CD4-positive, alpha-beta memory T cell (primary cell): ENCODE data around the gene VILL. TPM values are rescaled to one million over a fixed set of nuclear protein-coding genes. Genes with fewer than 3 reads are reported as not detected.

Experiments used
- CTCF ChIA-PET: fragments of 350-600 bp; sonication (Branson Sonifier 250); formaldehyde crosslinking; loops from one replicate; lab custom pipeline; 2021; ENCODE audit warnings: inconsistent platforms; ENCODE audit not compliant: partially characterized antibody; lab: Charles Lee
- POLR2A ChIA-PET: fragments of 350-600 bp; sonication (Branson Sonifier 250); formaldehyde crosslinking; loops from one replicate; lab custom pipeline; 2021; ENCODE audit not compliant: partially characterized antibody; lab: Charles Lee
- DNase-seq, 5 donors: peaks; one replicate each; pipeline versions ENCODE4 v3.0.0 to v3.0.0-alpha.2; 2020 to 2022; ENCODE audit warnings: mixed read lengths in 1 of 5
- H3K27ac ChIP-seq: one replicate; pipeline ENCODE4 v1.7.0; 2013; ENCODE audit warnings: low read depth, low read length
- H3K27me3 ChIP-seq: 2 replicates; pipeline ENCODE4 v1.7.0; 2013; ENCODE audit warnings: mild to moderate bottlenecking, low read length, moderate library complexity; ENCODE audit not compliant: insufficient read depth
- H3K36me3 ChIP-seq: 2 replicates; pipeline ENCODE4 v1.7.0; 2013; ENCODE audit warnings: mild to moderate bottlenecking, low read length, moderate library complexity; ENCODE audit not compliant: insufficient read depth
- H3K4me1 ChIP-seq: 2 replicates; pipeline ENCODE4 v1.7.0; 2013; ENCODE audit warnings: mild to moderate bottlenecking, low read length, moderate library complexity; ENCODE audit not compliant: insufficient read depth
- H3K4me3 ChIP-seq, 2 donors: one replicate each; pipeline ENCODE4 v1.7.0; 2013; ENCODE audit warnings: low read length in 2 of 2, mild to moderate bottlenecking in 1 of 2
- H3K9me3 ChIP-seq, 2 donors: one replicate each; pipeline ENCODE4 v1.7.0; 2013; ENCODE audit warnings: low read length in 2 of 2, control low read depth in 1 of 2; ENCODE audit not compliant: control insufficient read depth in 1 of 2
- H3K27ac Mint-ChIP-seq, 7 donors: one replicate each; pipeline ENCODE4 v1.8.0; 2020 to 2021; ENCODE audit warnings: mixed read lengths in 7 of 7, mild to moderate bottlenecking in 6 of 7, inconsistent platforms in 3 of 7, moderate library complexity in 3 of 7
- H3K27me3 Mint-ChIP-seq, 2 donors: one replicate each; pipeline ENCODE4 v1.8.0; 2020 to 2021; ENCODE audit warnings: mixed read lengths in 2 of 2
- H3K36me3 Mint-ChIP-seq, 2 donors: one replicate each; pipeline ENCODE4 v1.8.0; 2020 to 2021; ENCODE audit warnings: mixed read lengths in 2 of 2, inconsistent platforms in 1 of 2, mild to moderate bottlenecking in 1 of 2
- H3K4me1 Mint-ChIP-seq, 4 donors: one replicate each; pipeline ENCODE4 v1.8.0; 2020 to 2021; ENCODE audit warnings: mixed read lengths in 4 of 4, mild to moderate bottlenecking in 1 of 4
- H3K4me3 Mint-ChIP-seq, 8 donors: one replicate each; pipeline ENCODE4 v1.8.0; 2020 to 2021; ENCODE audit warnings: mixed read lengths in 8 of 8, mild to moderate bottlenecking in 7 of 8, moderate library complexity in 6 of 8, inconsistent platforms in 3 of 8
- H3K9me3 Mint-ChIP-seq, 8 donors: one replicate each; pipeline ENCODE4 v1.8.0; 2020 to 2021; ENCODE audit warnings: mixed read lengths in 8 of 8, mild to moderate bottlenecking in 5 of 8, inconsistent platforms in 3 of 8, moderate library complexity in 1 of 8
- intact Hi-C: fragments of 100-400 bp; cut with micrococcal nuclease; formaldehyde crosslinking; loops from one replicate; pipeline ENCODE4 v1.15.1; 2023
- polyA plus RNA-seq, 2 donors: library from polyadenylated mRNA; unstranded; fragments of 300-500 nt; fragmentation: Illumina TruSeq; gene quantifications; one replicate each; pipeline ENCODE4 v1.2.3, GENCODE V29; 2021
- total RNA-seq, 2 experiments: library from RNA; stranded (reverse); gene quantifications; one replicate each; pipeline ENCODE4 v1.2.3, GENCODE V29; 2021

VILL gene
- total and polyA plus RNA-seq, 4 experiments from 2014 or later: 13.4 to 43.4 (median 29.8) TPM

GRCh38 chr3:38021196-38021595 lies 30.6 kb downstream of the VILL start:
- no peak for DNase-seq
- H3K27ac Mint-ChIP-seq: peak overlapping the region in 6 of 7 donors; percentile 30 to 91 (median 88)
- peaks cover 44% of the 10 kb centered on the region in 2 donors for H3K36me3 Mint-ChIP-seq
- H3K4me1 Mint-ChIP-seq: peaks cover 30 to 58% (median 42%) of the 10 kb centered on the region in 4 donors
- POLR2A ChIA-PET: interaction anchor here (1.1 to 3.0 kb wide), 4 partner anchors 12 to 116 kb away, joined by 3 to 9 read pairs (median 6); partner anchors contain the start of genes ACAA1 and DLEC1
- no peaks in the 10 kb centered on the region for H3K9me3 ChIP-seq
- H3K4me3 ChIP-seq: no peak overlapping the region
- H3K27me3 ChIP-seq: no peaks in the 10 kb centered on the region
- no peaks in the 10 kb centered on the region for H3K27me3 Mint-ChIP-seq
- H3K4me1 ChIP-seq: peaks cover 33% of the 10 kb centered on the region
- intact Hi-C loops: no loop called here
- no peak overlapping the region for H3K4me3 Mint-ChIP-seq
- peaks cover 25% of the 10 kb centered on the region for H3K36me3 ChIP-seq
- peaks cover 0 to 12% (median 0%) of the 10 kb centered on the region in 8 donors for H3K9me3 Mint-ChIP-seq
- CTCF ChIA-PET: interaction anchor here (1.1 to 2.0 kb wide), 4 partner anchors 16 to 46 kb away, joined by 3 to 7 read pairs (median 6); no protein-coding TSS in a partner anchor
- no peak overlapping the region for H3K27ac ChIP-seq

- CTCF ChIA-PET: interaction anchor here (2.0 kb wide), 2 partner anchors 17 kb away, joined by 6 to 10 read pairs; partner anchors contain the start of gene DLEC1
- Histone ChIP-seq H3K9me3 (no peaks in the 10 kb centered on the region), H3K27ac (peak overlapping the region; percentile 87), H3K36me3 (peaks cover 14% of the 10 kb centered on the region), H3K4me1 (peaks cover 33% of the 10 kb centered on the region), H3K27me3 (no peaks in the 10 kb centered on the region), H3K4me3 (no peak overlapping the region)
- peaks cover 30 to 66% (median 42%) of the 10 kb centered on the region in 4 donors for H3K4me1 Mint-ChIP-seq
- H3K4me3 Mint-ChIP-seq: peak overlapping the region in 3 of 8 donors; percentile 30 to 92 (median 32)
- intact Hi-C loops: no loop called here
- peaks cover 34% of the 10 kb centered on the region in 2 donors for H3K36me3 Mint-ChIP-seq
- no peak for DNase-seq
- H3K9me3 Mint-ChIP-seq: peaks cover 0 to 5% (median 0%) of the 10 kb centered on the region in 8 donors
- H3K27ac Mint-ChIP-seq: peak overlapping the region; percentile 72 to 99 (median 91)
- POLR2A ChIA-PET: interaction anchor here (1.1 to 3.0 kb wide), 4 partner anchors 15 to 143 kb away, joined by 3 to 9 read pairs (median 8); partner anchors contain the start of genes ACAA1 and OXSR1
- H3K27me3 Mint-ChIP-seq: no peaks in the 10 kb centered on the region
Measured at GRCh38 chr3:38022301-38022700, 31.7 kb downstream of the VILL start.

GRCh38 chr3:38022896-38023709 lies 32.5 kb downstream of the VILL start:
- H3K4me3 ChIP-seq: peak overlapping the region; percentile 70 to 91
- ChIA-PET POLR2A (interaction anchor here (1.1 to 1.4 kb wide), 3 partner anchors 16 to 142 kb away, joined by 4 to 8 read pairs (median 7); partner anchors contain the start of gene OXSR1), CTCF (interaction anchor here (2.0 kb wide), 2 partner anchors 16 to 18 kb away, joined by 6 to 10 read pairs; partner anchors contain the start of gene DLEC1)
- no peak for DNase-seq
- H3K4me1 Mint-ChIP-seq: peaks cover 30 to 74% (median 47%) of the 10 kb centered on the region in 4 donors
- H3K27me3 ChIP-seq: no peaks in the 10 kb centered on the region
- peaks cover 7% of the 10 kb centered on the region for H3K36me3 ChIP-seq
- peak overlapping the region; percentile 87 for H3K27ac ChIP-seq
- H3K4me3 Mint-ChIP-seq: peak overlapping the region; percentile 86 to 95 (median 92)
- no peaks in the 10 kb centered on the region for H3K27me3 Mint-ChIP-seq
- peaks cover 0 to 5% (median 0%) of the 10 kb centered on the region in 8 donors for H3K9me3 Mint-ChIP-seq
- H3K4me1 ChIP-seq: peaks cover 33% of the 10 kb centered on the region
- peak overlapping the region; percentile 91 to 100 (median 99) for H3K27ac Mint-ChIP-seq
- intact Hi-C loops: no loop called here
- peaks cover 26% of the 10 kb centered on the region in 2 donors for H3K36me3 Mint-ChIP-seq
- H3K9me3 ChIP-seq: no peaks in the 10 kb centered on the region

GRCh38 chr3:38026856-38027255 lies 36.3 kb downstream of the VILL start:
- peaks cover 0 to 4% (median 0%) of the 10 kb centered on the region in 8 donors for H3K9me3 Mint-ChIP-seq
- Histone ChIP-seq H3K4me1 (peaks cover 57% of the 10 kb centered on the region), H3K36me3 (no peaks in the 10 kb centered on the region), H3K27ac (peak overlapping the region; percentile 17), H3K4me3 (no peak overlapping the region), H3K27me3 (no peaks in the 10 kb centered on the region), H3K9me3 (no peaks in the 10 kb centered on the region)
- ChIA-PET POLR2A (interaction anchor here (0.9 kb wide), 1 partner anchor 26 kb away, joined by 3 read pairs; no protein-coding TSS in a partner anchor), CTCF (no interaction called here)
- no peaks in the 10 kb centered on the region for H3K27me3 Mint-ChIP-seq
- intact Hi-C loops: no loop called here
- H3K4me3 Mint-ChIP-seq: peak overlapping the region in 4 of 8 donors; percentile 6 to 43 (median 12)
- DNase-seq: no peak
- H3K36me3 Mint-ChIP-seq: peaks cover 0 to 7% of the 10 kb centered on the region in 2 donors
- peaks cover 32 to 77% (median 50%) of the 10 kb centered on the region in 4 donors for H3K4me1 Mint-ChIP-seq
- peak overlapping the region in 5 of 7 donors; percentile 70 to 93 (median 81) for H3K27ac Mint-ChIP-seq

GRCh38 chr3:38027466-38028465 lies 37.2 kb downstream of the VILL start:
- no peaks in the 10 kb centered on the region for H3K36me3 ChIP-seq
- H3K4me3 Mint-ChIP-seq: peak overlapping the region; percentile 75 to 89 (median 83)
- H3K4me3 ChIP-seq: no peak overlapping the region
- peaks cover 54% of the 10 kb centered on the region for H3K4me1 ChIP-seq
- peaks cover 0 to 4% (median 0%) of the 10 kb centered on the region in 8 donors for H3K9me3 Mint-ChIP-seq
- peak overlapping the region; percentile 21 for H3K27ac ChIP-seq
- H3K27me3 Mint-ChIP-seq: no peaks in the 10 kb centered on the region
- no peaks in the 10 kb centered on the region for H3K27me3 ChIP-seq
- H3K9me3 ChIP-seq: no peaks in the 10 kb centered on the region
- no peak for DNase-seq
- H3K27ac Mint-ChIP-seq: peak overlapping the region; percentile 70 to 94 (median 86)
- POLR2A ChIA-PET: no interaction called here
- CTCF ChIA-PET: interaction anchor here (0.8 to 1.5 kb wide), 2 partner anchors 24 to 135 kb away, joined by 3 read pairs; no protein-coding TSS in a partner anchor
- peaks cover 35 to 73% (median 45%) of the 10 kb centered on the region in 4 donors for H3K4me1 Mint-ChIP-seq
- peaks cover 0 to 7% of the 10 kb centered on the region in 2 donors for H3K36me3 Mint-ChIP-seq
- intact Hi-C loops: no loop called here

- Histone ChIP-seq H3K9me3 (no peaks in the 10 kb centered on the region), H3K4me3 (no peak overlapping the region), H3K27ac (peak overlapping the region; percentile 21), H3K4me1 (peaks cover 44% of the 10 kb centered on the region), H3K36me3 (no peaks in the 10 kb centered on the region), H3K27me3 (no peaks in the 10 kb centered on the region)
- peak overlapping the region; percentile 75 to 89 (median 83) for H3K4me3 Mint-ChIP-seq
- no peak for DNase-seq
- CTCF ChIA-PET: interaction anchor here (1.2 to 1.5 kb wide), 3 partner anchors 10 to 25 kb away, joined by 3 to 11 read pairs (median 3); partner anchors contain the start of gene DLEC1
- peaks cover 29 to 63% (median 37%) of the 10 kb centered on the region in 4 donors for H3K4me1 Mint-ChIP-seq
- intact Hi-C loops: no loop called here
- POLR2A ChIA-PET: interaction anchor here (0.9 to 2.0 kb wide), 3 partner anchors 8 to 108 kb away, joined by 3 to 5 read pairs (median 3); partner anchors contain the start of gene ACAA1
- peaks cover 0 to 4% of the 10 kb centered on the region in 2 donors for H3K36me3 Mint-ChIP-seq
- H3K9me3 Mint-ChIP-seq: peaks cover 0 to 3% (median 0%) of the 10 kb centered on the region in 8 donors
- H3K27me3 Mint-ChIP-seq: no peaks in the 10 kb centered on the region
- peak overlapping the region; percentile 53 to 94 (median 86) for H3K27ac Mint-ChIP-seq
Measured at GRCh38 chr3:38028621-38029361, 38.2 kb downstream of the VILL start.
